SK-N-SH (cell line): ENCODE measurements around the gene TAS2R41. TPM values are rescaled to one million over a fixed set of nuclear protein-coding genes. Genes with fewer than 3 reads are reported as not detected.

ENCODE experiments used
- CTCF ChIA-PET: fragments of 300-600, 350-600 bp; formaldehyde crosslinking; extraction: SDS; loops from one replicate; lab custom pipeline; 2021; lab: Yijun Ruan, JAX
- POLR2A ChIA-PET: fragments of 350-600 bp; sonication (Branson Sonifier 250); formaldehyde crosslinking; extraction: SDS; loops from one replicate; lab custom pipeline; 2020; ENCODE audit warnings: antibody characterized with exemption, inconsistent platforms; lab: Yijun Ruan, JAX
- DNase-seq: peaks from one replicate; pipeline ENCODE4 v3.0.0; 2012
- H2AFZ ChIP-seq: fragments of 200-600 bp; sonication (generic); 2 replicates; pipeline ENCODE4 v1.8.1; 2016; ENCODE audit warnings: antibody characterized with exemption, mild to moderate bottlenecking, low read depth
- H3F3A ChIP-seq: fragments of 200-600 bp; sonication (generic); replicated peaks from 2 replicates; pipeline ENCODE3; 2016; ENCODE audit warnings: antibody characterized with exemption, mild to moderate bottlenecking; ENCODE audit not compliant: insufficient read depth
- H3K27ac ChIP-seq, 2 experiments: fragments of 200-500 bp in 1 of 2; fragments of 200-600 bp in 1 of 2; sonication (Bioruptor generic) in 1 of 2; sonication (generic), shearing (Covaris generic) in 1 of 2; 2 replicates each; pipeline versions ENCODE4 v1.5.1 to v1.6.1; 2014 to 2016; ENCODE audit warnings: low read depth in 2 of 2, inconsistent platforms in 1 of 2, low read length in 1 of 2, mild to moderate bottlenecking in 1 of 2, mixed read lengths in 1 of 2
- H3K27me3 ChIP-seq: fragments of 200-600 bp; sonication (generic), shearing (Covaris generic); 2 replicates; pipeline ENCODE4 v1.6.1; 2016; ENCODE audit warnings: mixed run types; ENCODE audit not compliant: insufficient read depth
- H3K36me3 ChIP-seq, 2 experiments: fragments of 200-500 bp in 1 of 2; fragments of 200-600 bp in 1 of 2; sonication (Bioruptor generic) in 1 of 2; sonication (generic) in 1 of 2; replicated peaks in 1 of 2; 2 replicates each; pipeline versions ENCODE3 to v1.5.1; 2014 to 2016; ENCODE audit warnings: low read length in 1 of 2, mild to moderate bottlenecking in 1 of 2; ENCODE audit not compliant: insufficient read depth in 2 of 2, control insufficient read depth in 1 of 2
- H3K4me1 ChIP-seq, 2 experiments: fragments of 200-500 bp in 1 of 2; fragments of 200-600 bp in 1 of 2; sonication (Bioruptor generic) in 1 of 2; sonication (generic), shearing (Covaris generic) in 1 of 2; 2 replicates each; pipeline versions ENCODE4 v1.5.1 to v1.6.1; 2014 to 2016; ENCODE audit warnings: low read depth in 1 of 2, low read length in 1 of 2, mixed run types in 1 of 2; ENCODE audit not compliant: insufficient read depth in 2 of 2, control insufficient read depth in 1 of 2
- H3K4me2 ChIP-seq: fragments of 200-600 bp; sonication (generic), shearing (Covaris generic); 2 replicates; pipeline ENCODE4 v1.6.1; 2017; ENCODE audit warnings: mixed run types
- H3K4me3 ChIP-seq, 2 experiments: fragments of 200-500 bp in 1 of 2; fragments of 200-600 bp in 1 of 2; sonication (Bioruptor generic) in 1 of 2; sonication (generic), shearing (Covaris generic) in 1 of 2; 2 replicates each; pipeline versions ENCODE4 v1.5.1 to v1.8.1; 2014 to 2016; ENCODE audit warnings: low read depth in 2 of 2, inconsistent platforms in 1 of 2, low read length in 1 of 2, mild to moderate bottlenecking in 1 of 2, mixed read lengths in 1 of 2, moderate library complexity in 1 of 2
- H3K79me2 ChIP-seq: fragments of 200-600 bp; sonication (generic); 2 replicates; pipeline ENCODE4 v1.8.1; 2017; ENCODE audit warnings: mild to moderate bottlenecking; ENCODE audit not compliant: insufficient read depth
- H3K9ac ChIP-seq: fragments of 200-600 bp; sonication (generic); 2 replicates; pipeline ENCODE4 v1.6.1; 2017; ENCODE audit warnings: mixed run types
- H3K9me2 ChIP-seq: fragments of 200-600 bp; sonication (generic); 2 replicates; pipeline ENCODE4 v1.6.1; 2017; ENCODE audit warnings: mixed run types
- H3K9me3 ChIP-seq: fragments of 200-600 bp; sonication (generic); 2 replicates; pipeline ENCODE4 v1.6.1; 2017; ENCODE audit warnings: mixed run types, mild to moderate bottlenecking, moderate library complexity
- H4K20me1 ChIP-seq: fragments of 200-600 bp; sonication (generic); 2 replicates; pipeline ENCODE4 v1.6.1; 2017; ENCODE audit warnings: mild to moderate bottlenecking, mixed run types; ENCODE audit not compliant: insufficient read depth
- CTCF ChIP-seq: fragments of 200-600 bp; sonication (generic); IDR thresholded peaks from 2 replicates; pipeline ENCODE4 v1.6.1; 2017; ENCODE audit warnings: antibody characterized with exemption, mild to moderate bottlenecking, moderate library complexity
- ELF1 ChIP-seq: IDR thresholded peaks from 2 replicates; pipeline ENCODE4 v1.4.0; 2012
- EZH2phosphoT487 ChIP-seq: fragments of 200-600 bp; sonication (generic); IDR thresholded peaks from 2 replicates; pipeline ENCODE4 v1.6.1; 2017; ENCODE audit warnings: low read depth, mixed run types, mild to moderate bottlenecking, antibody characterized with exemption, moderate library complexity, borderline replicate concordance
- FOSL2 ChIP-seq: IDR thresholded peaks from 2 replicates; pipeline ENCODE4 v1.4.0; 2012; ENCODE audit warnings: low read depth, mild to moderate bottlenecking, moderate library complexity, borderline replicate concordance
- FOXM1 ChIP-seq: IDR thresholded peaks from 2 replicates; pipeline ENCODE4 v1.4.0; 2012; ENCODE audit warnings: low read depth, mild to moderate bottlenecking
- GATA2 ChIP-seq: sonication (generic); formaldehyde crosslinking; IDR thresholded peaks from 2 replicates; pipeline ENCODE4 v1.5.0; 2020; ENCODE audit warnings: mild to moderate bottlenecking, missing genetic modification reagents
- JUND ChIP-seq: IDR thresholded peaks from 2 replicates; pipeline ENCODE4 v1.4.0; 2012
- MAX ChIP-seq: IDR thresholded peaks from 2 replicates; pipeline ENCODE4 v1.4.0; 2012; ENCODE audit warnings: low read depth
- NRF1 ChIP-seq: IDR thresholded peaks from 2 replicates; pipeline ENCODE4 v1.6.1; 2012; ENCODE audit warnings: low read depth, mild to moderate bottlenecking, low read length
- PBX3 ChIP-seq: IDR thresholded peaks from 2 replicates; pipeline ENCODE4; 2012
- RAD21 ChIP-seq: IDR thresholded peaks from 2 replicates; pipeline ENCODE4 v1.6.1; 2012; ENCODE audit warnings: mild to moderate bottlenecking, low read length
- RCOR1 ChIP-seq: fragments of 150-350 bp; IDR thresholded peaks from 2 replicates; pipeline ENCODE4 v1.6.1; 2017; ENCODE audit warnings: antibody characterized with exemption, low read length
- SIN3A ChIP-seq: IDR thresholded peaks from 2 replicates; pipeline ENCODE4 v1.6.1; 2012; ENCODE audit warnings: low read depth, mild to moderate bottlenecking, low read length, moderate library complexity, borderline replicate concordance
- USF1 ChIP-seq: IDR thresholded peaks from 2 replicates; pipeline ENCODE4 v1.4.0; 2012; ENCODE audit warnings: low read depth, borderline replicate concordance
- USF2 ChIP-seq: fragments of 150-350 bp; IDR thresholded peaks from 2 replicates; pipeline ENCODE4 v1.6.1; 2017; ENCODE audit warnings: antibody characterized with exemption, low read length, low read depth, borderline replicate concordance
- YY1 ChIP-seq: IDR thresholded peaks from 2 replicates; pipeline ENCODE4 v1.4.0; 2012; ENCODE audit warnings: low read depth, mild to moderate bottlenecking
- WGBS: methylation state at CpG from one replicate; pipeline ENCODE4 v1.1.6; 2017; ENCODE audit warnings: low lambda C conversion rate; 5-methylcytosine and 5-hydroxymethylcytosine counted together
- polyA plus RNA-seq, 3 experiments: library from polyadenylated mRNA; depleted of rRNA; stranded (reverse); fragments of >200 nt; gene quantifications; 2 replicates each; pipeline ENCODE4 v1.2.3, GENCODE V29; 2012

The TAS2R41 gene
- polyA plus RNA-seq, 1 of the 3 experiments (the other 2 are of a cell fraction), result not detected

GRCh38 chr7:143510854-143511592, 33.4 kb downstream of the TAS2R41 start:
- no peaks in the 10 kb centered on the region for H3K79me2 ChIP-seq
- TF ChIP-seq ELF1, result no peak
- TF ChIP-seq YY1, result no peak
- TF ChIP-seq EZH2phosphoT487, result no peak
- no peak for TF ChIP-seq CTCF
- TF ChIP-seq GATA2 (CRISPR knock-in tag), result no peak
- no peak for TF ChIP-seq USF1
- no peak for TF ChIP-seq JUND
- TF ChIP-seq SIN3A, result no peak
- no peak for TF ChIP-seq PBX3
- no peak for TF ChIP-seq NRF1
- no peak for TF ChIP-seq MAX
- no peak for TF ChIP-seq RCOR1
- no peak for TF ChIP-seq FOSL2
- no peak overlapping the region for H3K9ac ChIP-seq
- ChIA-PET POLR2A (no interaction called here), CTCF (no interaction called here)
- no peak overlapping the region for H3K4me2 ChIP-seq
- DNase-seq, result no peak
- no peak overlapping the region for H2AFZ ChIP-seq
- no peaks in the 10 kb centered on the region for H3K36me3 ChIP-seq
- H3K9me2 ChIP-seq, result no peaks in the 10 kb centered on the region
- H4K20me1 ChIP-seq, result no peaks in the 10 kb centered on the region
- H3K27me3 ChIP-seq, result no peaks in the 10 kb centered on the region
- no peak overlapping the region for H3K4me3 ChIP-seq
- peaks cover 27% of the 10 kb centered on the region for H3F3A ChIP-seq
- H3K9me3 ChIP-seq, result no peaks in the 10 kb centered on the region
- H3K27ac ChIP-seq, result no peak overlapping the region
- H3K4me1 ChIP-seq, result peaks cover 0 to 22% of the 10 kb centered on the region in 2 experiments; a peak in 3 of 4 replicates
- WGBS, result 91% methylated on average over 65 of the region's 65 CpGs

- H3K27me3 ChIP-seq, result no peaks in the 10 kb centered on the region
- H2AFZ ChIP-seq, result no peak overlapping the region
- WGBS, result 77% methylated on average over 22 of the region's 23 CpGs
- no peak overlapping the region for H3K4me3 ChIP-seq
- H3K27ac ChIP-seq, result peak overlapping the region in 1 of 2 experiments; percentile 76; a peak in 1 of 4 replicates
- no peak overlapping the region for H3K9ac ChIP-seq
- H3K36me3 ChIP-seq, result no peaks in the 10 kb centered on the region
- ChIA-PET POLR2A (no interaction called here), CTCF (no interaction called here)
- H3K79me2 ChIP-seq, result no peaks in the 10 kb centered on the region
- H3K9me2 ChIP-seq, result no peaks in the 10 kb centered on the region
- H3K4me2 ChIP-seq, result no peak overlapping the region
- no peaks in the 10 kb centered on the region for H4K20me1 ChIP-seq
- DNase-seq, result no peak
- no peaks in the 10 kb centered on the region for H3K9me3 ChIP-seq
- peaks cover 27% of the 10 kb centered on the region for H3F3A ChIP-seq
- H3K4me1 ChIP-seq, result peaks cover 0 to 25% of the 10 kb centered on the region in 2 experiments; a peak in 3 of 4 replicates
- TF ChIP-seq FOSL2, result no peak
- TF ChIP-seq USF2, result no peak
- no peak for TF ChIP-seq RCOR1
- TF ChIP-seq ELF1, result no peak
- TF ChIP-seq FOXM1, result no peak
- no peak for TF ChIP-seq RAD21
- no peak for TF ChIP-seq EZH2phosphoT487
- TF ChIP-seq CTCF, result no peak
These were observed 33.9 kb downstream of the TAS2R41 start for GRCh38 chr7:143511593-143512047.
